H9 (cell line): ENCODE measurements around the gene INTS1. TPM values are rescaled to one million over a fixed set of nuclear protein-coding genes. Genes with fewer than 3 reads are reported as not detected.

Source experiments
- DNase-seq: peaks from one replicate; pipeline ENCODE4 v3.0.0-alpha.2; 2017
- H2AFZ ChIP-seq: one replicate; pipeline ENCODE4 v1.6.1; 2013; ENCODE audit warnings: mild to moderate bottlenecking, low read length, control low read depth, moderate library complexity
- H2AK5ac ChIP-seq: 2 replicates; pipeline ENCODE4 v1.6.1; 2013; ENCODE audit warnings: low read length, control low read depth, mixed read lengths; ENCODE audit not compliant: insufficient read length
- H2BK120ac ChIP-seq: one replicate; pipeline ENCODE4 v1.6.1; 2013; ENCODE audit warnings: low read depth, mild to moderate bottlenecking, low read length, control low read depth, inconsistent platforms; ENCODE audit not compliant: poor library complexity, severe bottlenecking
- H2BK12ac ChIP-seq: 2 replicates; pipeline ENCODE4 v1.6.1; 2013; ENCODE audit warnings: low read length, control low read depth, mixed read lengths, low read depth; ENCODE audit not compliant: insufficient read length
- H2BK15ac ChIP-seq: 2 replicates; pipeline ENCODE4 v1.6.1; 2013; ENCODE audit warnings: low read depth, low read length, control low read depth
- H2BK20ac ChIP-seq: one replicate; pipeline ENCODE4 v1.6.1; 2013; ENCODE audit warnings: low read depth, mild to moderate bottlenecking, low read length, control low read depth, inconsistent platforms; ENCODE audit not compliant: poor library complexity, severe bottlenecking
- H2BK5ac ChIP-seq: 2 replicates; pipeline ENCODE4 v1.6.1; 2013; ENCODE audit warnings: low read length, control low read depth, mixed read lengths; ENCODE audit not compliant: insufficient read length
- H3K14ac ChIP-seq: 2 replicates; pipeline ENCODE4 v1.6.1; 2013; ENCODE audit warnings: low read length, control low read depth; ENCODE audit not compliant: insufficient read depth
- H3K18ac ChIP-seq: 2 replicates; pipeline ENCODE4 v1.6.1; 2013; ENCODE audit warnings: low read depth, mild to moderate bottlenecking, mixed read lengths, low read length, control low read depth; ENCODE audit not compliant: insufficient read length
- H3K23ac ChIP-seq: 2 replicates; pipeline ENCODE4 v1.6.1; 2013; ENCODE audit warnings: low read length, control low read depth, mixed read lengths, low read depth; ENCODE audit not compliant: insufficient read length
- H3K23me2 ChIP-seq: 2 replicates; pipeline ENCODE4 v1.6.1; 2013; ENCODE audit warnings: low read depth, mild to moderate bottlenecking, mixed read lengths, low read length, control low read depth; ENCODE audit not compliant: insufficient read length, poor library complexity, severe bottlenecking
- H3K27ac ChIP-seq: 2 replicates; pipeline ENCODE4 v1.5.1; 2013; ENCODE audit warnings: low read length, control low read depth, mixed read lengths, low read depth; ENCODE audit not compliant: insufficient read length
- H3K27me3 ChIP-seq: 2 replicates; pipeline ENCODE4 v1.6.1; 2013; ENCODE audit warnings: low read length, control low read depth, inconsistent platforms; ENCODE audit not compliant: insufficient read depth
- H3K4ac ChIP-seq: 2 replicates; pipeline ENCODE4 v1.6.1; 2013; ENCODE audit warnings: low read depth, mild to moderate bottlenecking, control low read depth, inconsistent platforms, low read length, moderate library complexity
- H3K4me1 ChIP-seq: 2 replicates; pipeline ENCODE4 v1.6.1; 2013; ENCODE audit warnings: low read length, control low read depth, inconsistent platforms; ENCODE audit not compliant: insufficient read depth
- H3K4me2 ChIP-seq: 2 replicates; pipeline ENCODE4 v1.6.1; 2013; ENCODE audit warnings: low read length, control low read depth, mixed read lengths; ENCODE audit not compliant: insufficient read length, insufficient read depth
- H3K56ac ChIP-seq: 2 replicates; pipeline ENCODE4 v1.6.1; 2013; ENCODE audit warnings: low read depth, mild to moderate bottlenecking, mixed read lengths, low read length, control low read depth; ENCODE audit not compliant: insufficient read length
- H3K79me1 ChIP-seq: 2 replicates; pipeline ENCODE4 v1.6.1; 2013; ENCODE audit warnings: low read depth, mild to moderate bottlenecking, moderate library complexity, low read length, control low read depth, inconsistent platforms; ENCODE audit not compliant: insufficient read depth, poor library complexity, severe bottlenecking
- H3K79me2 ChIP-seq: 2 replicates; pipeline ENCODE4 v1.6.1; 2013; ENCODE audit warnings: low read length, control low read depth, inconsistent platforms; ENCODE audit not compliant: insufficient read depth
- H3K9ac ChIP-seq: 2 replicates; pipeline ENCODE4 v1.6.1; 2013; ENCODE audit warnings: low read length, control low read depth, mixed read lengths; ENCODE audit not compliant: insufficient read length; ENCODE audit errors: extremely low read depth
- H3K9me3 ChIP-seq: one replicate; pipeline ENCODE4 v1.6.1; 2013; ENCODE audit warnings: low read depth, low read length, inconsistent platforms; ENCODE audit not compliant: control insufficient read depth
- H3T11ph ChIP-seq: one replicate; pipeline ENCODE4 v1.6.1; 2013; ENCODE audit warnings: mild to moderate bottlenecking, low read length, control low read depth, inconsistent platforms
- H4K20me1 ChIP-seq: one replicate; pipeline ENCODE4 v1.6.1; 2013; ENCODE audit not compliant: control insufficient read depth, insufficient read length, insufficient read depth
- H4K5ac ChIP-seq: 2 replicates; pipeline ENCODE4 v1.6.1; 2013; ENCODE audit warnings: low read depth, mild to moderate bottlenecking, mixed read lengths, low read length, control low read depth; ENCODE audit not compliant: insufficient read length
- H4K8ac ChIP-seq: replicated peaks from 2 replicates; pipeline ENCODE4 v1.6.1; 2013; ENCODE audit warnings: low read length, control low read depth, mixed read lengths, low read depth; ENCODE audit not compliant: insufficient read length
- H4K91ac ChIP-seq: 2 replicates; pipeline ENCODE4 v1.6.1; 2013; ENCODE audit warnings: low read depth, mild to moderate bottlenecking, moderate library complexity, mixed read lengths, low read length, control low read depth; ENCODE audit not compliant: insufficient read length
- H3K27ac Mint-ChIP-seq, 3 experiments: 2 replicates in 2 of 3; 3 replicates in 1 of 3; pipeline ENCODE4 v1.8.0; 2020 to 2021; ENCODE audit warnings: mixed read lengths in 3 of 3, mild to moderate bottlenecking in 1 of 3, moderate library complexity in 1 of 3
- H3K27me3 Mint-ChIP-seq: 2 replicates; pipeline ENCODE4 v1.8.0; 2021; ENCODE audit warnings: low read depth, mild to moderate bottlenecking, moderate library complexity, mixed read lengths
- H3K36me3 Mint-ChIP-seq, 3 experiments: 2 replicates in 2 of 3; 3 replicates in 1 of 3; pipeline ENCODE4 v1.8.0; 2020 to 2021; ENCODE audit warnings: low read depth in 3 of 3, mixed read lengths in 3 of 3; ENCODE audit not compliant: insufficient read depth in 1 of 3
- H3K4me1 Mint-ChIP-seq, 2 experiments: 2 replicates each; pipeline ENCODE4 v1.8.0; 2020; ENCODE audit warnings: mixed read lengths in 2 of 2
- H3K4me3 Mint-ChIP-seq, 2 experiments: 2 replicates in 1 of 2; 3 replicates in 1 of 2; pipeline ENCODE4 v1.8.0; 2020 to 2021; ENCODE audit warnings: mild to moderate bottlenecking in 2 of 2, mixed read lengths in 2 of 2, moderate library complexity in 1 of 2
- H3K9me3 Mint-ChIP-seq, 2 experiments: 2 replicates in 1 of 2; 3 replicates in 1 of 2; pipeline ENCODE4 v1.8.0; 2020; ENCODE audit warnings: mild to moderate bottlenecking in 2 of 2, mixed read lengths in 2 of 2, moderate library complexity in 1 of 2
- WGBS: extraction: QIAGEN DNeasy Blood & Tissue Kit; methylation state at CpG from one replicate; pipeline ENCODE4 v1.1.7; 2013; ENCODE audit warnings: missing lambda C conversion rate, low lambda C conversion rate, mixed read lengths; ENCODE audit not compliant: insufficient read length; ENCODE audit errors: extremely low coverage; 5-methylcytosine and 5-hydroxymethylcytosine counted together
- total RNA-seq: library from RNA; stranded (reverse); gene quantifications from 2 replicates; pipeline ENCODE4 v1.2.1, GENCODE V29; 2021
- TF ChIP-seq, protein P1 (sequence below): fragments of 200-600 bp; sonication (generic); conservative IDR thresholded peaks from 3 replicates; pipeline ENCODE4 v1.8.0; 2021; ENCODE audit warnings: antibody characterized with exemption, mild to moderate bottlenecking

INTS1 gene
- total RNA-seq, 1 experiment from 2014 or later = 133 TPM

DNA sequence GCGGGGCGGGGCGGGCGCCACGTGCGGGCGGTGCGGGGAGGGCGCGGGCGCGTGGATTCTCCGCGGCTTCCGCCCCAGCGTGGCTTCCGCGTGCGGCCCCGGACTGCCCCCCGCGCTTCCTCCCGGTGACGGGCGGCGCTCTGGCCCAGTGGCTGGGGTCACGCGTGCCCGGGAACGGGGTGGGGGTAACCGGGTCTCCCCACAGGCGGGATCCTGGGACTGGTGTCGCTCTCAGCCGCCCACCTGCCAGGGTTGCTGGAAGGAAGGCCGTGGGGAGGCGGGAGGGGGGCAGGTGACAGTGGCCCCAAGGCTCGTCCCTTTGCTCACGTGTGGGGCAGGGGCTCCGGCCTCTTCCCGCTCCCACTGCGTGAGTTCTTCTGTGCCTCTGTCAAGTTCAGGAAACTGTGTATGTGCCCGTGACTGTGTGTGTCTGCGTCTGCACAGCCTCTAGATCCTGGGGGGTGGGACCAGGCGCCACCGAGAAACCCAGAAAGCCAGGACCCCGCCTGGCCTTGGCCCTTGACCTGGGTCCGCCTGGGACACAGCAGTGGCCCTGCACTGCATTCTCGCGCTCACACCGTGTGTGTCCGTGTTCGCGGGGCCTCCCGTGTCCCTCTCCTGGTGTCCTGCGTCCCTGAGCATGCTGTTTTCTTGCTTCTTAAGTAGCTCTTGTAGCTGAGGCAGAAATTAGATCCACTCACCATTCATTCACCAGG is 27.2 kb upstream of the INTS1 start:
- Histone ChIP-seq H3K4ac (no peak overlapping the region), H3K14ac (peak overlapping the region; percentile 32; the same call in 1 of the 2 replicates), H2BK12ac (no peak overlapping the region), H3K4me1 (peaks cover 3% of the 10 kb centered on the region; the same call in 1 of the 2 replicates), H3K9me3 (no peaks in the 10 kb centered on the region), H3K9ac (no peak overlapping the region), H4K5ac (no peak overlapping the region), H3K4me2 (peak overlapping the region; percentile 54), H4K91ac (no peak overlapping the region), H3K79me2 (peaks cover 7% of the 10 kb centered on the region; the same call in 1 of the 2 replicates), H3K27me3 (no peaks in the 10 kb centered on the region), H2BK15ac (no peak overlapping the region), H2AFZ (no peak overlapping the region), H2AK5ac (no peak overlapping the region), H4K8ac (no peak overlapping the region), H3K23ac (no peak overlapping the region), H3K18ac (peak overlapping the region; percentile 61), H3K27ac (no peak overlapping the region), H3K23me2 (peaks cover 4% of the 10 kb centered on the region), H2BK5ac (no peak overlapping the region), H2BK120ac (no peak overlapping the region), H3K56ac (no peak overlapping the region), H3K79me1 (no peaks in the 10 kb centered on the region), H3T11ph (no peak overlapping the region), H4K20me1 (no peaks in the 10 kb centered on the region), H2BK20ac (no peak overlapping the region)
- Mint-ChIP-seq H3K4me3 (peak overlapping the region; percentile 76 to 87), H3K4me1 (peaks cover 27 to 29% of the 10 kb centered on the region in 2 experiments), H3K27ac (no peak overlapping the region), H3K27me3 (peaks cover 2% of the 10 kb centered on the region; the same call in 1 of the 2 replicates), H3K36me3 (no peaks in the 10 kb centered on the region), H3K9me3 (no peaks in the 10 kb centered on the region)
- TF ChIP-seq, protein P1, sequence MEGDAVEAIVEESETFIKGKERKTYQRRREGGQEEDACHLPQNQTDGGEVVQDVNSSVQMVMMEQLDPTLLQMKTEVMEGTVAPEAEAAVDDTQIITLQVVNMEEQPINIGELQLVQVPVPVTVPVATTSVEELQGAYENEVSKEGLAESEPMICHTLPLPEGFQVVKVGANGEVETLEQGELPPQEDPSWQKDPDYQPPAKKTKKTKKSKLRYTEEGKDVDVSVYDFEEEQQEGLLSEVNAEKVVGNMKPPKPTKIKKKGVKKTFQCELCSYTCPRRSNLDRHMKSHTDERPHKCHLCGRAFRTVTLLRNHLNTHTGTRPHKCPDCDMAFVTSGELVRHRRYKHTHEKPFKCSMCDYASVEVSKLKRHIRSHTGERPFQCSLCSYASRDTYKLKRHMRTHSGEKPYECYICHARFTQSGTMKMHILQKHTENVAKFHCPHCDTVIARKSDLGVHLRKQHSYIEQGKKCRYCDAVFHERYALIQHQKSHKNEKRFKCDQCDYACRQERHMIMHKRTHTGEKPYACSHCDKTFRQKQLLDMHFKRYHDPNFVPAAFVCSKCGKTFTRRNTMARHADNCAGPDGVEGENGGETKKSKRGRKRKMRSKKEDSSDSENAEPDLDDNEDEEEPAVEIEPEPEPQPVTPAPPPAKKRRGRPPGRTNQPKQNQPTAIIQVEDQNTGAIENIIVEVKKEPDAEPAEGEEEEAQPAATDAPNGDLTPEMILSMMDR = no peak
- peak; percentile 32 for DNase-seq
- WGBS = no CpG with 5 or more reads among the region's 55 CpGs
